MM.1S (cell line): Measurements from ENCODE around the gene GXYLT1.

Experiments
- DNase-seq: peaks from one replicate; pipeline ENCODE4 v3.0.0-alpha.2; 2015
- H2AFZ ChIP-seq: fragments of 300-600 bp; sonication (generic); 2 replicates; pipeline ENCODE4 v1.6.0; 2016; ENCODE audit warnings: antibody characterized with exemption, low read length
- H3F3A ChIP-seq: fragments of 300-600 bp; sonication (generic); 2 replicates; pipeline ENCODE4 v1.6.1; 2016; ENCODE audit warnings: mild to moderate bottlenecking, antibody characterized with exemption, low read length, moderate library complexity, mixed read lengths; ENCODE audit not compliant: insufficient read depth
- H3K27ac ChIP-seq: fragments of 300-600 bp; sonication (generic); 2 replicates; pipeline ENCODE4 v1.5.1; 2016; ENCODE audit warnings: mild to moderate bottlenecking, low read length
- H3K27me3 ChIP-seq: fragments of 300-600 bp; sonication (generic); replicated peaks from 2 replicates; pipeline ENCODE4 v1.6.0; 2016; ENCODE audit warnings: low read length; ENCODE audit not compliant: insufficient read depth
- H3K36me3 ChIP-seq: fragments of 300-600 bp; sonication (generic); replicated peaks from 2 replicates; pipeline ENCODE4 v1.6.1; 2016; ENCODE audit warnings: mild to moderate bottlenecking, low read length, mixed read lengths; ENCODE audit not compliant: insufficient read depth
- H3K4me1 ChIP-seq: fragments of 300-600 bp; sonication (generic); 2 replicates; pipeline ENCODE4 v1.6.1; 2016; ENCODE audit warnings: low read length, mixed read lengths
- H3K4me2 ChIP-seq: fragments of 300-600 bp; sonication (generic); 2 replicates; pipeline ENCODE4 v1.6.0; 2016; ENCODE audit warnings: low read depth, low read length
- H3K4me3 ChIP-seq: fragments of 300-600 bp; sonication (generic); 2 replicates; pipeline ENCODE4 v1.5.1; 2016; ENCODE audit warnings: low read length, mixed read lengths
- H3K79me2 ChIP-seq: fragments of 300-600 bp; sonication (generic); 2 replicates; pipeline ENCODE4 v1.6.1; 2016; ENCODE audit warnings: mixed run types, low read length, mixed read lengths
- H3K9ac ChIP-seq: fragments of 300-600 bp; sonication (generic); 2 replicates; pipeline ENCODE4 v1.6.1; 2016; ENCODE audit warnings: low read length, mixed read lengths
- H3K9me2 ChIP-seq: fragments of 300-600 bp; sonication (generic); replicated peaks from 2 replicates; pipeline ENCODE4 v1.6.1; 2016; ENCODE audit warnings: mild to moderate bottlenecking, low read length, mixed read lengths; ENCODE audit not compliant: insufficient read depth
- H3K9me3 ChIP-seq: fragments of 300-600 bp; sonication (generic); replicated peaks from 2 replicates; pipeline ENCODE4 v1.6.1; 2016; ENCODE audit warnings: mild to moderate bottlenecking, low read length, mixed read lengths; ENCODE audit not compliant: insufficient read depth
- H4K20me1 ChIP-seq: fragments of 300-600 bp; sonication (generic); 2 replicates; pipeline ENCODE4 v1.6.1; 2016; ENCODE audit warnings: mild to moderate bottlenecking, low read length, moderate library complexity, mixed read lengths; ENCODE audit not compliant: insufficient read depth
- CTCF ChIP-seq: fragments of 300-600 bp; sonication (generic); IDR thresholded peaks from 2 replicates; pipeline ENCODE4 v1.5.1; 2016; ENCODE audit warnings: antibody characterized with exemption, low read length, mixed read lengths
- EZH2 ChIP-seq: fragments of 300-600 bp; sonication (generic); optimal IDR thresholded peaks from 2 replicates; pipeline ENCODE3; 2017; ENCODE audit warnings: low read depth, mild to moderate bottlenecking, antibody characterized with exemption, low read length, mixed read lengths
- EZH2phosphoT487 ChIP-seq: fragments of 300-600 bp; sonication (generic); IDR thresholded peaks from 2 replicates; pipeline ENCODE4 v1.6.1; 2018; ENCODE audit warnings: antibody characterized with exemption, low read length

The GXYLT1 gene

DNA sequence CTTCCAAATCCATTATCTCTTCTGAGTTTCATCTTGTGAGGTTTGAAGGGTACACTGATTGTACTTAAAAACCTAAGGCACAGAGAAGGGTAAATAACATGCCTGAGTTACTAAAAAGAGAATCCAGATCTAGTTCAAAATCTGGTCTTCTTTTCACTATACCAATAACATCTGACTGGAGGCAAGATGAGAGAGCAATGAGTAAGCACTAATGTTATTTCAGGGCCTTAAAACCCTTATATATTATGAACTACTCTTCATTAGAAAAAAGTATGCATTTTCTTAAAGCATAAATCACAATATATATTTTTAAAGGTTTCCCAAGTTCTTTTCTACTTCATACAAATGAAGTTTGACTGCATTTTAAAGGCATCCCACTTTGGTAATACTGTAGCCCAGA, 60.2 kb downstream of the GXYLT1 start:
- Histone ChIP-seq H3K27ac (no peak overlapping the region), H3K9me3 (no peaks in the 10 kb centered on the region), H3K4me2 (no peak overlapping the region), H3K27me3 (no peaks in the 10 kb centered on the region), H3K9ac (no peak overlapping the region), H3K79me2 (no peaks in the 10 kb centered on the region), H3K9me2 (no peaks in the 10 kb centered on the region), H2AFZ (no peak overlapping the region), H3K36me3 (no peaks in the 10 kb centered on the region), H3F3A (no peaks in the 10 kb centered on the region), H3K4me3 (no peak overlapping the region), H3K4me1 (no peaks in the 10 kb centered on the region), H4K20me1 (no peaks in the 10 kb centered on the region)
- no peak for TF ChIP-seq CTCF
- TF ChIP-seq EZH2 = no peak
- no peak for TF ChIP-seq EZH2phosphoT487
- DNase-seq = no peak

DNA sequence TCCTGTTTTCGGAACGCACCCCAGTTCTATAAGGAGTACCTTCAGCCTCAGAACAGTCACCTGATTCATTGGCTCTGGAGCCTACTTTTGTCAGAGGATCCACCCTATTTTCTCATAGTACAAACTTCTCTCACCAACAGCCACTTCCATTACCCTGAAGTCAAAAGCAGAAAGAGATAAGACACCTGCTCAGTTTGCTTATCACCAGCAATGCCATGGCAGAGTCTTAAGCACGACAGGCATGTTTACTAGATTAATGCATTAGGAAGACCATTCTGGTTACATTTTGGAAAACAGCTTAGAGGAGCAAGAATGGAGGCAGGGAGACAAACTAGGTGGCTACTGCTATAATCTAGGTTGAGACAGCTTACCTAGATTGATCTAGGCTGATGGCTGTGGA, 67.7 kb downstream of the GXYLT1 start:
- no peaks in the 10 kb centered on the region for H3K9me2 ChIP-seq
- H3F3A ChIP-seq = no peaks in the 10 kb centered on the region
- no peak overlapping the region for H3K4me2 ChIP-seq
- H4K20me1 ChIP-seq = no peaks in the 10 kb centered on the region
- H3K36me3 ChIP-seq = no peaks in the 10 kb centered on the region
- no peak overlapping the region for H3K4me3 ChIP-seq
- DNase-seq = no peak
- TF ChIP-seq EZH2 = no peak
- no peak for TF ChIP-seq EZH2phosphoT487
- no peak for TF ChIP-seq CTCF
- no peaks in the 10 kb centered on the region for H3K4me1 ChIP-seq
- no peaks in the 10 kb centered on the region for H3K79me2 ChIP-seq
- H2AFZ ChIP-seq = no peak overlapping the region
- no peaks in the 10 kb centered on the region for H3K27me3 ChIP-seq
- H3K9me3 ChIP-seq = no peaks in the 10 kb centered on the region
- H3K27ac ChIP-seq = no peak overlapping the region
- H3K9ac ChIP-seq = no peak overlapping the region

DNA sequence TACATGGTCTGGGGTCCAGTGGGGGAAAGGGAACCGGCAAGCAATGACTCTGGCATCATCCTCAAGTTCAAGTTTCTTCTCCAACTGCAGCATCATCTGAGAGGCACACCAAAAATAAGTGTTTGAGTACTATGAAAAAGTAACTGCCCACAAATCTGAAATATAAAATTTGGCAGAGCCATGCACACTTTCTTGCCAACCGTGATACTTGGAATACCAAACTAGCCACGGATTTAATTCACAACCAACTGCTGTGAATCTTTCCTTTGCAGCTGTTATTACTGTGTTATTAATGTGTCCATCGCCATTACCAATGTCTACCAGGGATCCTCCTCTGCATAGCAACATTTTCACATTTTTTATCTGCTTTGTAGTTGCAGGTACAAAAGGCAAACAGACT, 74.6 kb downstream of the GXYLT1 start:
- no peaks in the 10 kb centered on the region for H3K4me1 ChIP-seq
- H3K36me3 ChIP-seq = no peaks in the 10 kb centered on the region
- H3F3A ChIP-seq = no peaks in the 10 kb centered on the region
- H3K27me3 ChIP-seq = no peaks in the 10 kb centered on the region
- H3K27ac ChIP-seq = no peak overlapping the region
- H3K9me2 ChIP-seq = no peaks in the 10 kb centered on the region
- H4K20me1 ChIP-seq = no peaks in the 10 kb centered on the region
- H3K9me3 ChIP-seq = no peaks in the 10 kb centered on the region
- H3K4me2 ChIP-seq = no peak overlapping the region
- no peak overlapping the region for H3K9ac ChIP-seq
- no peaks in the 10 kb centered on the region for H3K79me2 ChIP-seq
- DNase-seq = no peak
- TF ChIP-seq EZH2phosphoT487 = no peak
- TF ChIP-seq EZH2 = no peak
- no peak for TF ChIP-seq CTCF
- no peak overlapping the region for H3K4me3 ChIP-seq
- H2AFZ ChIP-seq = no peak overlapping the region
